HEK293T (cell line): ENCODE data around the gene ZNRF1.

Source experiments
- BHLHE40 ChIP-seq: fragments of 450-650 bp; IDR thresholded peaks from 2 replicates; pipeline ENCODE4 v1.6.1; 2016; ENCODE audit warnings: mild to moderate bottlenecking, moderate library complexity, borderline replicate concordance
- FOXA1 ChIP-seq: fragments of 450-650 bp; IDR thresholded peaks from 2 replicates; pipeline ENCODE4 v1.6.1; 2016; ENCODE audit warnings: mild to moderate bottlenecking
- HDGF ChIP-seq: fragments of 450-650 bp; IDR thresholded peaks from 2 replicates; pipeline ENCODE4 v1.6.1; 2017; ENCODE audit warnings: antibody characterized with exemption, borderline replicate concordance
- LEF1 ChIP-seq: fragments of 450-650 bp; IDR thresholded peaks from 2 replicates; pipeline ENCODE4 v1.6.1; 2017; ENCODE audit warnings: mild to moderate bottlenecking, borderline replicate concordance

DNA sequence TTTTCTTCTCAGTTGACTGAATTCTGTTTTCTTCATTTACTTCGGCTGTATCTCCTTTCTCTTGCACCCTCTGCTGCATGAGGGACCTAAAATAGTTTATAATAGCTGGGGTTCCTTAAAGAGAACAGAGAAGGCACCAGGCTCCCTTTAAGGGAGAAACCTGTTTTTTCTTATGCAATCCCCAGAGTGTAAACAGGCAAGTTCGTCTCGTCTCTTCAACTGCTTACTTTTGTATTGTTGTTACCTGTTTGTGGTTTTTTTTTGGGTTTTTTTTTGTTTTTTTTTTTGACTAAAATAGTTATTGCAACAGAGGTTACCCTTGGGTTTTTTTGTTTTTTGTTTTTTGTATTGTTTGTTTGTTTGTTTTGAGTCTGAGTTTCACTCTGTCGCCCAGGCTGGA lies 121.4 kb downstream of the ZNRF1 start:
- TF ChIP-seq BHLHE40 (no peak), HDGF (no peak), FOXA1 (no peak), LEF1 (no peak)
